NCI-H2029 treated with DMSO at 0.1 percent for 48 hours (cell line): ENCODE data around the gene SKA1.
"Not testable (repeated sequence)": the region's sequence is repeated elsewhere in the genome, so short reads cannot be mapped to it uniquely, and the experiment has no call there.

Experiments
- DNase-seq: peaks from one replicate; lab custom pipeline; 2025; lab: John Stamatoyannopoulos, UW

SKA1 gene

GRCh38 chr18:50395093-50395492, 20.2 kb downstream of the SKA1 start:
- no peak for DNase-seq

GRCh38 chr18:50396005-50396660, 21.3 kb downstream of the SKA1 start:
- DNase-seq, result no peak

GRCh38 chr18:50397023-50397422, 22.2 kb downstream of the SKA1 start:
- DNase-seq, result no peak

DNA sequence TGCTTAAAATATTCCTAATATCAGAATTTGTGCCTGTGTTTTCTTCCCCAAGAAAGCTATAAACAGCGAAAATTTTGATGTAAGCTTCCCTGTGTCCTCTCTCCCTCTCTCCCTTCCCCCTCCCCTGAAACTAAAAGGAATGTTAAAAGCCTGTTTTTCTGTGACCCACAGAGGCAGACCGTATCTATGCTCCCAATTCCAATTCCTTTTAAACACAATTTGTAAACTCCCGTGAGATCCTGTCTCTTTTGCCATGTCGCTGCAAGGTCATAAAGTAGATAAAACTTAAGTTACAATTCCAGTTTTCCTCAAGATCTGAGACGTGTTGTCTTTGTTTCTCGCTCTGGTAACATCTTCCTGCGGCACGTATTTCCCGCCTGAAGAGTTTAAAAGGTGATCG, 23.3 kb downstream of the SKA1 start:
- no peak for DNase-seq

DNA sequence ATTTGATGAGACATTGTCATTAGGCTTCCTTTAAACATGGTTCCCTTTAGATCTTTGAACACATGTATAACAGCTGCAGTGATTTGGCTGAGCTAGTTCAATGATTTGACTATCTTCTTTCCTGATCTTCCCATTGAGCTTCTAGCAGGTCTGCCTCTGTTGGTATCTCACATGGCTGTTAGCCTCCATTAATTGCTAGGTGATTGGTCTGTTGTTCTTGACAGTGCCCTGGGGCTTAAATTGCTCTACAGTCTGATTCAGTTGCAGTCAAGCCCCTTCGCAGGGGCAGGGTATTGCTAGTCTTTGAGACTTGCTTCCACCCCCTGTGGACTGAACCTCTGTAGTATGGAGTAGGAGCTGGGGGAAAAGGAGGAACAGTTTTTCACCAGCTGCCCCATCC, 24.1 kb downstream of the SKA1 start:
- no peak for DNase-seq

GRCh38 chr18:50399582-50399981, 24.7 kb downstream of the SKA1 start:
- no peak for DNase-seq

DNA sequence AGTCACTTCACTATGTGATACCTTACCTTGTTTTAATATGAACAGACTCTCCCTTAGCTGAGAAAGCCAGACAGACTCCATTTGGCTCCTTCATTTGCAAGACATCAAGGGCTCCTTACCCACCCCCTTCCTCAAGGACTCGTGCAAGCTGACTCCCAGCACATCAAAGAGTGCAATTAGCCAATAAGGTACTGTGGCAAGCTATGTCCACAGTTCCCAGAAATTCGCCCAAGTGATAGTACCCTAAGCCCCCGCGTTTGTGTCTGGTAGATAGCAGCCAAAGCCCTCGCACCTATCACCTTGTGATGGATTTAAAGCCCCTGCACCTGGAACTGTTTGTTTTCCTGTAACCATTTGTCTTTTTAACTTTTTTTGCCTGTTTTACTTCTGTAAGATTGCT, 25.6 kb downstream of the SKA1 start:
- not testable (repeated sequence) for DNase-seq

- DNase-seq, result no peak
Measured at GRCh38 chr18:50401295-50401694, 26.4 kb downstream of the SKA1 start.

DNA sequence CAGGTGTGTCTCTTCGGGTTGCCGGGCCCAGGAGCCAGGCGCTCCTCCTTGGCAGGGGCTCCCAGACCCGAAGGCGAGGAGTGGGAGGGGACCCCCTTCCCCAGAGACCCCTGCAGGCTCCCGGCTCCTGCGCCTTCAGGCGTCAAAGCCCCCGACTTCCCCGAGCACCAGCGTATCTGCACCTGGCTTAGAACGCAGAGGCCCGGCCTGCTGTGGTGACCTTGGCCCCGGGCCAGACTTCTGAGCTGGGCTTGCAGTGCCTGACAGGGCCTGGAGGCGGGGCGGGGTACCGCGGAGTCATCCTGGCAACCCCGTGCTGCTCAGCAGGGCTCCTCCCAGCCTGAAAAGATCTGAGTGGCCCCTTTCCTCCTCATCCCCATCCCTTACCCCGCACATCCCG, 27.0 kb downstream of the SKA1 start:
- no peak for DNase-seq

DNA sequence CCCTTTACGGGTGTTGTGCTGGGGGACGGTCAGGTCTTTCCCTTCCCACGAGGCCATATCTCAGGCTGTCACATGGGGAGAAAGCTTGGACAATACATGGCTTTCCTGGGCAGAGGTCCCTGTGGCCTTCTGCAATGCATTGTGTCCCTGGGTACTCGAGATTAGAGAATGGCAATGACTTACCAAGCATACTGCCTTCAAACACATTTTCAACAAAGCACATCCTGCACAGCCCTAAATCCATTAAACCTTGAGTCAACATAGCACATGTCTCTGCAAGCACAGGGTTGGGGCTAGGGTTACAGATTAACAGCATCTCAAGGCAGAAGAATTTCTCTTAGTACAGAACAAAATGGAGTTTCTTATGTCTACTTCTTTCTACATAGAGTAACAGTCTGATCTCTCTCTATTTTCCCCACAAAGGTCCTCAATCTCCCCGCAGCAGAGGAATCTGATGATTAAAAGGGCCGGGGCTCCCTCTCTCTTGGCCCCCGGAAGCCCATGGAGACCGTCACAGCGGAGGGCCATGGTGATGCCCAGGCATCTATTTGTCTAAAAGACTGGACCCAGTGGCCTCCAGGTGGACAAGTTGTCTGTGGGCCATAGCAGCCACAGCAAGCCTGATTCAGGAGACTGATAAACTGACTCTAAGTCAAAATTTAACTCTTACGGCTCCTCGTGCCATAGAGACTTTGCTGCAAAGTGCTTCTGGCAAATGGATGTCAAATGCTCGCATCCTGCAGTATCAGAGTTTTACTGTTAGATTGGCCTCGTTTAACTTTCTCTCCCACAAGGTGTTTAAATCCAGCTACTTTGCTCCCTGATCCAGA, 30.1 kb downstream of the SKA1 start:
- DNase-seq, result not testable (repeated sequence)

GRCh38 chr18:50405582-50406271, 30.9 kb downstream of the SKA1 start:
- DNase-seq, result no peak

- DNase-seq, result no peak
Measured at GRCh38 chr18:50409236-50409635, 34.4 kb downstream of the SKA1 start.

DNA sequence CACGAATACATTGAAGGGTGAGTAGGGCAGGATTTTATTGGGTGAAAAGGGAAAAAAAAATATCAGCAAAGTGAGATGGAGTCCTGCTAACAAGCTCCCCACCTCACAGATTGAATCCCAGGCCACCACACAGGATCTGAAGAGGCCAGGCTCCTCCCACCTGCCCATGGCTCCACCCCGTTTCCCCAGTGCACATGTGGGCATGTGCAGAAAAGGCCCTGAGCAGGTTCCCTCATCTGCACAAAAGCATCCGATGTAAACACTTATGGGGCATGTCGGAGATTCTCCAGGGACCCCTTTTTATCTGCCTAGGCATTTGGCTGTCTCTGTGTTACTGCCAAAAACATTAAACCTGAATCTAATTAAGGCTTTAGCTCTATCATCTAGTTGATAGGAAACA, 35.2 kb downstream of the SKA1 start:
- DNase-seq, result no peak

- DNase-seq, result no peak
Measured at GRCh38 chr18:50410894-50411293, 36.0 kb downstream of the SKA1 start.

DNA sequence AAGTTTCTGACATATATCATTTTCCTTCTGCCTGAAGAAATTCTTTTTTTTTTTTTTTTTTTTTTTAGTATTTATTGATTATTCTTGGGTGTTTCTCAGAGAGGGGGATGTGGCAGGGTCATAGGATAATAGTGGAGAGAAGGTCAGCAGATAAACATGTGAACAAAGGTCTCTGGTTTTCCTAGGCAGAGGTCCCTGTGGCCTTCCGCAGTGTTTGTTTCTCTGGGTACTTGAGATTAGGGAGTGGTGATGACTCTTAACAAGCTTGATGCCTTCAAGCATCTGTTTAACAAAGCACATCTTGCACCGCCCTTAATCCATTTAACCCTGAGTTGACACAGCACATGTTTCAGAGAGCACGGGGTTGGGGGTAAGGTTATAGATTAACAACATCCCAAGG, 42.0 kb downstream of the SKA1 start:
- DNase-seq, result not testable (repeated sequence)

- DNase-seq, result not testable (repeated sequence)
Measured at GRCh38 chr18:50417705-50418104, 42.9 kb downstream of the SKA1 start.

- DNase-seq, result no peak
Measured at GRCh38 chr18:50418650-50419049, 43.8 kb downstream of the SKA1 start.

DNA sequence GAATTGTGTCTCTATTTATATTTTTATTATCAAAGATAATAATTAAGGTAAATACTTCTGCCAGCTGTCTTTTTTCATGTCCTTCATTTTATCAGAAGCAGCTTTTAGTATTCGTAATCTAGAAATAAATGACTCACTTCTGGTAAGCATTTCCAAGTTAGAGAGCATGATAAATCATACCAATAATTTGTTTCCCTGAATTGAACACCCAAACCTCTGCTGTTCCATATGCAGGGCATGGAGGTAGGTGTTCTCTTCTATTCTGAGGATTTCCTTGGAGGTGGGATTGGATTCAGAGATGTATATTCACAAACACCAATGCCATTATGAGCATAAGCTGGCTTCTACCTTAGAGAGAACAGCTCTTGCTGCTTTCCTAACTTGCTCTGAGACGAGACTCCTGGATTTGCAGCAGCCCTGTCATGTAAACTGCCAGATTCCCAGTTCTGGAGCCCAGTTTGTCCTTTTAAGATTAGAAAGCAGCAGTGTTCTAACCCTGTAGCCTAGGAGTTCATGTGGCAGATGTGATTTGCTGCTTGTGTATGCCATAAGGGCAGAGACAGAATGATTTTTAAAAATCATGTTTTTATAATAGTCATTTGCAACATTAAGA, 47.5 kb downstream of the SKA1 start:
- DNase-seq, result no peak

GRCh38 chr18:50424877-50425690, 50.2 kb downstream of the SKA1 start:
- no peak for DNase-seq

DNA sequence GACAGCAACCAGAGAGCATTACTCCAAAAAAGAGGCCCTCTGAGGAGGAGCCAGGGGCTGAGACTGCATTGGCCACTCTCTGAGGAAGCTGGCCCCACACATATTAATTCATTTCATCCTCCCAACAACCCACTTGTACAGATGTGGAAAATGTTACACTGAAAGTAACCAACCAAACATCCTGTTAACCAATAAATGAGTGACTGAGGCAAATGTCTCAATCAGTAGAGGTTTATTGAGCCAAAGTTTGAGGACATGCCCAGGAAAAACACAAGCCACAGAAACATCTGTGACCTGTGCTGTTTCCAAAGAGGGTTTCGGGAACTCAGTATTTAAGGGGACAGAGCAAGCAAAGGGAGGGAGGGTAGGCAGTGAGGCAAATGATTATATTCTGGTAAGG, 53.0 kb downstream of the SKA1 start:
- DNase-seq, result no peak

DNA sequence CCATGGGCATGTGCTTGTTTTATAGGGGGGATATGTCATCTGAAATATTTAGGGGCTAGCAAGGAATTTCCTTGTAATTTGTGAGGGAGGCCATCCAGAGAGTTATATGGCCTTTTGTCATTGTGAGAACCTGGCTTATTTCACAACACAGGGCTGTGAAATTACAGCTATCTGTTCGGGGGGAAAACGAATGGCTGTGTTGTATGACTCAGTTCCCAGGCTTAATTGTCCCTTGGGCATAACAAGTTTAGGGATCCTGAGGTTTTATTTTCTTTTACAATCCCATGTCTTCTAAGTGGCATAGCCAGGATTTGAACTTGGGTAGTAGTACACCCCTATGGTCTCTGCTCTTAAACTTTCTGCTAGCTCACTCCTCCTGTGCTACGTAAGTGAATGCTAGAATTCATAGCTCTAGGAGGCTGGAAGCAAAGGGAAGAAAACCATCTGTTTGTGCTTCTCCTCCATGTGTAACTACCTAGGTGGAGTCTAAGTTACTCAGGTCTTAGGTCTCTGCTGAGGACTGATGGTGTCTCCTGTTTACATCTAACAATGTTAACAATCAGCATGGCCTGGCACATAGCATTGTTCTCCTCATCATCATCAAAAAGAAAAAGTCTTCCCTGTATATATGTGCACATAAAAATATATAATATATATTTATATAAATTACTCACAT, 53.8 kb downstream of the SKA1 start:
- DNase-seq, result no peak
